OCI-LY7 (cell line): ENCODE data around the gene GSK3B. TPM values are rescaled to one million over a fixed set of nuclear protein-coding genes. Genes with fewer than 3 reads are reported as not detected.

Experiments
- BruUV-seq: library from RNA; stranded (reverse); fragments of 400-500 nt; replicated peaks from 2 replicates; lab custom pipeline; 2021; lab: Mats Ljungman, UMichigan
- CTCF ChIA-PET: fragments of 300-600 bp; sonication (Branson Sonifier 250); formaldehyde crosslinking; loops from one replicate; lab custom pipeline; 2022; ENCODE audit warnings: antibody characterized with exemption; ENCODE audit not compliant: unreplicated experiment; lab: Charles Lee
- POLR2A ChIA-PET: fragments of 300-600 bp; sonication (Branson Sonifier 250); formaldehyde crosslinking; loops from one replicate; lab custom pipeline; 2022; ENCODE audit warnings: antibody characterized with exemption; lab: Charles Lee
- DNase-seq: peaks from one replicate; pipeline ENCODE4 v3.0.0-alpha.2; 2015; ENCODE audit warnings: low spot score
- H2AFZ ChIP-seq: fragments of 200-600 bp; sonication (generic), shearing (Covaris generic); 2 replicates; pipeline ENCODE4 v1.6.1; 2014; ENCODE audit warnings: mild to moderate bottlenecking, antibody characterized with exemption, low read length, moderate library complexity
- H3K27ac ChIP-seq: fragments of 200-600 bp; sonication (generic); 2 replicates; pipeline ENCODE4 v1.5.1; 2014; ENCODE audit warnings: mixed run types, low read depth, mild to moderate bottlenecking, moderate library complexity, low read length, inconsistent platforms; ENCODE audit not compliant: poor library complexity, severe bottlenecking
- H3K36me3 ChIP-seq: fragments of 200-600 bp; sonication (generic); 2 replicates; pipeline ENCODE4 v1.6.1; 2014; ENCODE audit warnings: mild to moderate bottlenecking, antibody characterized with exemption, low read length, moderate library complexity, mixed read lengths; ENCODE audit not compliant: insufficient read depth
- H3K4me1 ChIP-seq: fragments of 200-600 bp; sonication (generic); 2 replicates; pipeline ENCODE4 v1.5.1; 2014; ENCODE audit warnings: mild to moderate bottlenecking, low read length; ENCODE audit not compliant: insufficient read depth, poor library complexity, severe bottlenecking
- H3K4me2 ChIP-seq: fragments of 200-600 bp; sonication (generic); 2 replicates; pipeline ENCODE4 v1.6.1; 2014; ENCODE audit warnings: mild to moderate bottlenecking, low read length
- H3K4me3 ChIP-seq: fragments of 200-600 bp; sonication (generic); 2 replicates; pipeline ENCODE4 v1.5.1; 2014; ENCODE audit warnings: mild to moderate bottlenecking, low read depth, low read length; ENCODE audit not compliant: poor library complexity, severe bottlenecking
- H3K79me2 ChIP-seq: fragments of 200-600 bp; sonication (generic); 2 replicates; pipeline ENCODE4 v1.6.1; 2016; ENCODE audit warnings: low read depth, mild to moderate bottlenecking, low read length, moderate library complexity, mixed read lengths; ENCODE audit not compliant: insufficient read depth
- H3K9me2 ChIP-seq: fragments of 200-600 bp; sonication (generic); 2 replicates; pipeline ENCODE4 v1.6.1; 2016; ENCODE audit warnings: mild to moderate bottlenecking, low read length, mixed read lengths; ENCODE audit not compliant: insufficient read depth
- H3K9me3 ChIP-seq: fragments of 200-600 bp; sonication (generic); 2 replicates; pipeline ENCODE4 v1.6.1; 2014; ENCODE audit warnings: mild to moderate bottlenecking, mixed run types, low read length, mixed read lengths
- H4K20me1 ChIP-seq: fragments of 200-600 bp; sonication (generic); 2 replicates; pipeline ENCODE4 v1.6.1; 2014; ENCODE audit warnings: mild to moderate bottlenecking, antibody characterized with exemption, low read length, moderate library complexity, mixed read lengths; ENCODE audit not compliant: insufficient read depth
- EZH2phosphoT487 ChIP-seq: fragments of 200-600 bp; sonication (generic); IDR thresholded peaks from 2 replicates; pipeline ENCODE4 v1.6.1; 2018; ENCODE audit warnings: low read depth, borderline replicate concordance, mild to moderate bottlenecking, mixed run types, antibody characterized with exemption, low read length, moderate library complexity, mixed read lengths
- intact Hi-C: fragments of 100-400 bp; cut with micrococcal nuclease; formaldehyde crosslinking; loops from one replicate; pipeline ENCODE4 v1.10.0; 2022; ENCODE audit not compliant: unreplicated experiment
- total RNA-seq, 2 experiments: library from RNA; depleted of rRNA in 1 of 2; stranded (reverse); fragments of >200 nt in 1 of 2; shearing (Covaris generic) in 1 of 2; gene quantifications; 2 replicates each; pipeline ENCODE4 v1.2.3, GENCODE V29; 2014 to 2022
- TF ChIP-seq, protein P1 (sequence below): fragments of 200-600 bp; sonication (generic); conservative IDR thresholded peaks from 2 replicates; pipeline ENCODE4 v1.5.1; 2014; ENCODE audit warnings: mild to moderate bottlenecking, antibody characterized with exemption, low read length, moderate library complexity, mixed read lengths

Gene GSK3B
- total RNA-seq, 2 experiments from 2014 or later = 26.6 to 40.9 TPM

DNA sequence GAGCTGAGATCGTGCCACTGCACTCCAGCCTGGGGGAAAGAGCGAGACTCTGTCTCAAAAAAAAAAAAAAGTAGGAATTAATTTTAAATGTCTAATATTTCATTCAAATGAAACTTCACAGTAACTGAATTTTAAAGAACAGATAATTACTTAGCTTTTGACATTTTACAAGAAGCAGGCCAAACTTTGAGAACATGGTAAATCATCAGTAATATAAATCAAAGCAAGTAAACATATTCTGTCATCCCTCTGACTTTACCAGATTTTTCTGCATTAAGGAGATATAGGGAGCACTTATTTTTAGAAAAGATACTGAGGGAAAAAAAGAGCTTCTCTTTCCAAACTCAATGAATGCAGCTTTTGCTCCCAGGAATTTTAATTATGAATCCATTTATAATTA lies 275.3 kb downstream of the GSK3B start:
- Histone ChIP-seq H3K79me2 (no peaks in the 10 kb centered on the region), H3K36me3 (no peaks in the 10 kb centered on the region), H4K20me1 (no peaks in the 10 kb centered on the region), H3K4me1 (no peaks in the 10 kb centered on the region), H3K9me3 (no peaks in the 10 kb centered on the region), H3K9me2 (no peaks in the 10 kb centered on the region), H2AFZ (no peak overlapping the region), H3K4me2 (no peak overlapping the region), H3K4me3 (no peak overlapping the region), H3K27ac (no peak overlapping the region)
- no peak for DNase-seq
- TF ChIP-seq, protein P1, sequence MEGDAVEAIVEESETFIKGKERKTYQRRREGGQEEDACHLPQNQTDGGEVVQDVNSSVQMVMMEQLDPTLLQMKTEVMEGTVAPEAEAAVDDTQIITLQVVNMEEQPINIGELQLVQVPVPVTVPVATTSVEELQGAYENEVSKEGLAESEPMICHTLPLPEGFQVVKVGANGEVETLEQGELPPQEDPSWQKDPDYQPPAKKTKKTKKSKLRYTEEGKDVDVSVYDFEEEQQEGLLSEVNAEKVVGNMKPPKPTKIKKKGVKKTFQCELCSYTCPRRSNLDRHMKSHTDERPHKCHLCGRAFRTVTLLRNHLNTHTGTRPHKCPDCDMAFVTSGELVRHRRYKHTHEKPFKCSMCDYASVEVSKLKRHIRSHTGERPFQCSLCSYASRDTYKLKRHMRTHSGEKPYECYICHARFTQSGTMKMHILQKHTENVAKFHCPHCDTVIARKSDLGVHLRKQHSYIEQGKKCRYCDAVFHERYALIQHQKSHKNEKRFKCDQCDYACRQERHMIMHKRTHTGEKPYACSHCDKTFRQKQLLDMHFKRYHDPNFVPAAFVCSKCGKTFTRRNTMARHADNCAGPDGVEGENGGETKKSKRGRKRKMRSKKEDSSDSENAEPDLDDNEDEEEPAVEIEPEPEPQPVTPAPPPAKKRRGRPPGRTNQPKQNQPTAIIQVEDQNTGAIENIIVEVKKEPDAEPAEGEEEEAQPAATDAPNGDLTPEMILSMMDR = no peak
- no peak for TF ChIP-seq EZH2phosphoT487
- POLR2A ChIA-PET = interaction anchor here (0.7 to 1.6 kb wide), 5 partner anchors 20 to 959 kb away, joined by 3 to 4 read pairs (median 3); no protein-coding TSS in a partner anchor
- intact Hi-C loops = no loop called here
- CTCF ChIA-PET = interaction anchor here (1.2 kb wide), 1 partner anchor 598 kb away, joined by 3 read pairs; no protein-coding TSS in a partner anchor
- BruUV-seq = no TSS peak

DNA sequence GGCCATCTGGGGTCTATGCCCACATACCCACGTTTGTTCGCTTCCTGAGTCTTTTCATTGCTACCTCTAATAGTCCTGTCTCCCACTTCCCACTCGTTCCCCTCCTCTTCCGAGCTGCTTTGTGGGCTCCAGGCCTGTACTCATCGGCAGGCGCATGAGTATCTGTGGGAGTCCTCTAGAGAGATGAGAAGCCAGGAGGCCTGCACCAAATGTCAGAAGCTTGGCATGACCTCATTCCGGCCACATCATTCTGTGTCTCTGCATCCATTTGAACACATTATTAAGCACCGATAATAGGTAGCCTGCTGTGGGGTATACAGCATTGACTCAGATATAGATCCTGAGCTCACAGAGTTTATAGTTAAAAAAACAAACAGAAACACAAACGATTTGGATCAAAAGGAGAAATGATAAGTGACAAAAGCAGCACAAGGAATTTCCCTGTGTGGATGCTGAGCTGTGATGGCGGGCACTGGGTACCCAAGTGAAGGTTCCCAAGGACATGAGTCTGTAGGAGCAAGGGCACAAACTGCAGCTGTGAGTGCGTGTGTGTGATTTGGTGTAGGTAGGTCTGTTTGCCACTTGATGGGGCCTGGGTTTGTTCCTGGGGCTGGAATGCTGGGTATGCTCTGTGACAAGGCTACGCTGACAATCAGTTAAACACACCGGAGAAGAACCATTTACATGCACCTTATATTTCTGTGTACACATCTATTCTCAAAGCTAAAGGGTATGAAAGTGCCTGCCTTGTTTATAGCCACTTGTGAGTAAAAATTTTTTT lies 276.5 kb downstream of the GSK3B start:
- no peaks in the 10 kb centered on the region for H3K36me3 ChIP-seq
- H3K79me2 ChIP-seq = no peaks in the 10 kb centered on the region
- no peak overlapping the region for H3K4me2 ChIP-seq
- no peak overlapping the region for H3K4me3 ChIP-seq
- no peak for DNase-seq
- CTCF ChIA-PET = no interaction called here
- H3K27ac ChIP-seq = no peak overlapping the region
- H2AFZ ChIP-seq = no peak overlapping the region
- POLR2A ChIA-PET = no interaction called here
- H3K4me1 ChIP-seq = no peaks in the 10 kb centered on the region
- BruUV-seq = no TSS peak
- H3K9me2 ChIP-seq = no peaks in the 10 kb centered on the region
- no peaks in the 10 kb centered on the region for H4K20me1 ChIP-seq
- TF ChIP-seq, protein P1 = no peak
- TF ChIP-seq EZH2phosphoT487 = no peak
- intact Hi-C loops = no loop called here
- no peaks in the 10 kb centered on the region for H3K9me3 ChIP-seq

DNA sequence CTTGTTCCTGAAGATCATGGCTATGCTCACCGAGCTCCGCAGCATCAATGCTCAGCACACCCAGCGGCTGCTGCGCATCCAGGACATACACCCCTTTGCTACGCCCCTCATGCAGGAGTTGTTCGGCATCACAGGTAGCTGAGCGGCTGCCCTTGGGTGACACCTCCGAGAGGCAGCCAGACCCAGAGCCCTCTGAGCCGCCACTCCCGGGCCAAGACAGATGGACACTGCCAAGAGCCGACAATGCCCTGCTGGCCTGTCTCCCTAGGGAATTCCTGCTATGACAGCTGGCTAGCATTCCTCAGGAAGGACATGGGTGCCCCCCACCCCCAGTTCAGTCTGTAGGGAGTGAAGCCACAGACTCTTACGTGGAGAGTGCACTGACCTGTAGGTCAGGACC lies 277.2 kb downstream of the GSK3B start:
- ChIA-PET CTCF (no interaction called here), POLR2A (no interaction called here)
- Histone ChIP-seq H3K27ac (no peak overlapping the region), H3K36me3 (no peaks in the 10 kb centered on the region), H3K4me1 (no peaks in the 10 kb centered on the region), H2AFZ (no peak overlapping the region), H3K4me3 (no peak overlapping the region), H3K9me3 (no peaks in the 10 kb centered on the region), H3K79me2 (no peaks in the 10 kb centered on the region), H3K4me2 (no peak overlapping the region), H4K20me1 (no peaks in the 10 kb centered on the region), H3K9me2 (no peaks in the 10 kb centered on the region)
- intact Hi-C loops = no loop called here
- TF ChIP-seq EZH2phosphoT487 = no peak
- TF ChIP-seq, protein P1 = no peak
- no TSS peak for BruUV-seq
- no peak for DNase-seq
